Neural progenitor cell (in vitro differentiated cells): ENCODE results near the gene TWSG1. TPM values are rescaled to one million over a fixed set of nuclear protein-coding genes. Genes with fewer than 3 reads are reported as not detected.
"Not testable (repeated sequence)": the region's sequence is repeated elsewhere in the genome, so short reads cannot be mapped to it uniquely, and the experiment has no call there.

Source experiments
- DNase-seq: peaks from one replicate; pipeline ENCODE4 v3.0.0-alpha.2; 2016; ENCODE audit warnings: low spot score
- H2AFZ ChIP-seq: fragments of 200-600 bp; sonication (generic); replicated peaks from 2 replicates; pipeline ENCODE4 v1.6.1; 2016; ENCODE audit warnings: antibody characterized with exemption
- H3F3A ChIP-seq: fragments of 200-600 bp; sonication (generic); 2 replicates; pipeline ENCODE4 v1.6.1; 2016; ENCODE audit warnings: antibody characterized with exemption, low read depth
- H3K27ac ChIP-seq: fragments of 200-600 bp; sonication (generic); 2 replicates; pipeline ENCODE4 v1.5.1; 2016; ENCODE audit warnings: mild to moderate bottlenecking
- H3K27me3 ChIP-seq: fragments of 200-600 bp; sonication (generic); 2 replicates; pipeline ENCODE4 v1.6.1; 2016; ENCODE audit warnings: mild to moderate bottlenecking, moderate library complexity
- H3K36me3 ChIP-seq: fragments of 200-600 bp; sonication (generic); 2 replicates; pipeline ENCODE4 v1.5.1; 2016
- H3K4me1 ChIP-seq: fragments of 200-600 bp; sonication (generic); 2 replicates; pipeline ENCODE4 v1.6.1; 2016; ENCODE audit warnings: mixed run types
- H3K4me2 ChIP-seq: fragments of 200-600 bp; sonication (generic); 2 replicates; pipeline ENCODE4 v1.6.1; 2016
- H3K4me3 ChIP-seq: fragments of 200-600 bp; sonication (generic); 2 replicates; pipeline ENCODE4 v1.5.1; 2016
- H3K79me2 ChIP-seq: fragments of 200-600 bp; sonication (generic); 2 replicates; pipeline ENCODE4 v1.6.1; 2016; ENCODE audit warnings: low read depth
- H3K9ac ChIP-seq: fragments of 200-600 bp; sonication (generic); 2 replicates; pipeline ENCODE4 v1.6.1; 2016
- H3K9me3 ChIP-seq: fragments of 200-600 bp; sonication (generic); 2 replicates; pipeline ENCODE4 v1.5.1; 2016; ENCODE audit warnings: low read depth
- H4K20me1 ChIP-seq: fragments of 200-600 bp; sonication (generic); 2 replicates; pipeline ENCODE4 v1.6.1; 2016; ENCODE audit warnings: low read depth
- H3K27ac Mint-ChIP-seq: 3 replicates; pipeline ENCODE4 v1.8.0; 2021; ENCODE audit warnings: mixed read lengths
- H3K27me3 Mint-ChIP-seq: 2 replicates; pipeline ENCODE4 v1.8.0; 2022; ENCODE audit warnings: low read depth, mild to moderate bottlenecking, inconsistent platforms, moderate library complexity, mixed read lengths; ENCODE audit not compliant: insufficient read depth
- H3K36me3 Mint-ChIP-seq: 3 replicates; pipeline ENCODE4 v1.8.0; 2021; ENCODE audit warnings: mixed read lengths
- H3K4me1 Mint-ChIP-seq: 3 replicates; pipeline ENCODE4 v1.8.0; 2021; ENCODE audit warnings: mixed read lengths
- H3K4me3 Mint-ChIP-seq: 3 replicates; pipeline ENCODE4 v1.8.0; 2021; ENCODE audit warnings: mild to moderate bottlenecking, moderate library complexity, mixed read lengths
- H3K9me3 Mint-ChIP-seq: 3 replicates; pipeline ENCODE4 v1.8.0; 2020; ENCODE audit warnings: mixed read lengths
- CTCF ChIP-seq: fragments of 200-600 bp; sonication (generic); IDR thresholded peaks from 2 replicates; pipeline ENCODE4 v1.5.1; 2017; ENCODE audit warnings: antibody characterized with exemption, mild to moderate bottlenecking
- EZH2 ChIP-seq: fragments of 200-600 bp; sonication (generic); IDR thresholded peaks from 2 replicates; pipeline ENCODE4 v1.6.1; 2017; ENCODE audit warnings: antibody characterized with exemption, mild to moderate bottlenecking, moderate library complexity
- EZH2phosphoT487 ChIP-seq: fragments of 200-600 bp; sonication (generic); IDR thresholded peaks from 2 replicates; pipeline ENCODE4 v1.6.1; 2017; ENCODE audit warnings: antibody characterized with exemption
- total RNA-seq: library from RNA; depleted of rRNA; stranded (reverse); fragments of >200 nt; gene quantifications from 2 replicates; pipeline ENCODE4 v1.2.3, GENCODE V29; 2015; ENCODE audit warnings: low replicate concordance

TWSG1 gene
- total RNA-seq, 1 donor from 2014 or later, result 87.9 TPM

GRCh38 chr18:9447334-9447733 lies 112.8 kb downstream of the TWSG1 start:
- Mint-ChIP-seq H3K27me3 (peaks cover 2% of the 10 kb centered on the region), H3K27ac (no peak overlapping the region)

GRCh38 chr18:9449600-9450414 lies 115.2 kb downstream of the TWSG1 start:
- H3K4me1 Mint-ChIP-seq, result peaks cover 4% of the 10 kb centered on the region
- Histone ChIP-seq H3K4me3 (no peak overlapping the region), H3K9ac (no peak overlapping the region), H3K4me1 (peaks cover 22% of the 10 kb centered on the region), H2AFZ (peak overlapping the region; percentile 96), H3K4me2 (no peak overlapping the region), H3K79me2 (no peaks in the 10 kb centered on the region), H3K27ac (peak overlapping the region; percentile 21), H4K20me1 (no peaks in the 10 kb centered on the region), H3K36me3 (no peaks in the 10 kb centered on the region), H3K9me3 (no peaks in the 10 kb centered on the region), H3K27me3 (no peaks in the 10 kb centered on the region), H3F3A (peaks cover 10% of the 10 kb centered on the region)
- DNase-seq, result peak; percentile 11
- peaks cover 2% of the 10 kb centered on the region for H3K36me3 Mint-ChIP-seq
- no peak overlapping the region for H3K27ac Mint-ChIP-seq
- no peak overlapping the region for H3K4me3 Mint-ChIP-seq
- TF ChIP-seq EZH2 (no peak), CTCF (no peak), EZH2phosphoT487 (no peak)
- peaks cover 19% of the 10 kb centered on the region for H3K9me3 Mint-ChIP-seq
- H3K27me3 Mint-ChIP-seq, result peaks cover 2% of the 10 kb centered on the region

More at GRCh38 chr18:9447334-9447733, 112.8 kb downstream of the TWSG1 start:
- H3K9me3 ChIP-seq, result no peaks in the 10 kb centered on the region
- no peaks in the 10 kb centered on the region for H3K27me3 ChIP-seq
- no peaks in the 10 kb centered on the region for H4K20me1 ChIP-seq
- no peak overlapping the region for H2AFZ ChIP-seq
- Mint-ChIP-seq H3K9me3 (peaks cover 19% of the 10 kb centered on the region), H3K4me1 (no peaks in the 10 kb centered on the region), H3K36me3 (peaks cover 2% of the 10 kb centered on the region), H3K4me3 (no peak overlapping the region)
- no peak for DNase-seq
- TF ChIP-seq CTCF (no peak), EZH2 (no peak), EZH2phosphoT487 (no peak)
- peaks cover 10% of the 10 kb centered on the region for H3F3A ChIP-seq
- H3K4me3 ChIP-seq, result no peak overlapping the region
- H3K79me2 ChIP-seq, result no peaks in the 10 kb centered on the region
- peaks cover 12% of the 10 kb centered on the region for H3K4me1 ChIP-seq
- H3K36me3 ChIP-seq, result no peaks in the 10 kb centered on the region
- H3K27ac ChIP-seq, result no peak overlapping the region
- no peak overlapping the region for H3K9ac ChIP-seq
- no peak overlapping the region for H3K4me2 ChIP-seq

- not testable (repeated sequence) for H3K79me2 ChIP-seq, H3F3A ChIP-seq, H3K36me3 ChIP-seq
These were observed 116.3 kb downstream of the TWSG1 start for GRCh38 chr18:9450920-9451319.

More at GRCh38 chr18:9450920-9451319, 116.3 kb downstream of the TWSG1 start:
- H3K9me3 ChIP-seq, H3K9ac ChIP-seq, H3K27me3 Mint-ChIP-seq, H3K4me3 Mint-ChIP-seq, DNase-seq, H3K36me3 Mint-ChIP-seq, H4K20me1 ChIP-seq, H3K4me3 ChIP-seq, H3K27me3 ChIP-seq, H2AFZ ChIP-seq, H3K27ac Mint-ChIP-seq, H3K4me2 ChIP-seq, H3K4me1 Mint-ChIP-seq, H3K27ac ChIP-seq: not testable (repeated sequence)
- H3K9me3 Mint-ChIP-seq, result peaks cover 23% of the 10 kb centered on the region
- peaks cover 22% of the 10 kb centered on the region for H3K4me1 ChIP-seq

Other genes starting within 250 kb of the TWSG1 start
- gene NDUFV2, start 232.1 kb upstream of the TWSG1 start, total RNA-seq, result 140 and 228 TPM in 2 replicates
- 26.8 and 38.2 TPM in 2 replicates for gene ANKRD12, start 198.0 kb upstream of the TWSG1 start, total RNA-seq
- 61.5 and 84.7 TPM in 2 replicates for gene RALBP1, start 140.7 kb downstream of the TWSG1 start, total RNA-seq